ENCODE data around the gene FAM217B. TPM values are rescaled to one million over a fixed set of nuclear protein-coding genes. Genes with fewer than 3 reads are reported as not detected.

The FAM217B gene
- polyA plus RNA-seq, 1 donor from 2014 or later: 15.1 TPM

DNA sequence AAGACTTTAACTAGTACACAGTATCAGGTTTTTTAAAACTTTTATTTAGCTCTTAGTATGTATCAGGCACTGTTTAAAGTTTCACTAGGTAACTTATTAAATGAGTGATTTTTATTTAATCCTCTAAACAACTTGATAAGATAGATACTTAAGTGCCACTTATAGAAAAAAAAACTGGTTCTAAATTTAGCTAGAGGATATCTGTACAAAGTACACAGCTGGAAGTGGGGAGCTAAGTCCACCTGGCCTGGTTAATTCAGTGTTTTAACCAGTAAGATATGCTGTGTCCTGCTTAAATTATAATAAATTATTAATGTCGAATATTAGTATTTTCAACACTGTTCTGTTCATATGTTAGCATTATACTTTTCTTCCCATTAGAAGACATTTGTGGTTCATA lies 44.3 kb upstream of the FAM217B start:
- Histone ChIP-seq H4K20me1 (ENCODE audit: insufficient read depth) (no peaks in the 10 kb centered on the region), H3K9me3 (ENCODE audit: low read length) (no peaks in the 10 kb centered on the region), H2AFZ (ENCODE audit: low read depth, low read length) (no peak overlapping the region), H3F3A (ENCODE audit: insufficient read depth, low read length, poor library complexity, severe bottlenecking) (no peaks in the 10 kb centered on the region), H3K9ac (ENCODE audit: low read length) (no peak overlapping the region), H3K27me3 (ENCODE audit: insufficient read depth, low read depth, low read length) (no peaks in the 10 kb centered on the region), H3K4me2 (ENCODE audit: low read length) (no peak overlapping the region), H3K79me2 (replicated peaks; ENCODE audit: insufficient read depth, low read length) (no peaks in the 10 kb centered on the region), H3K27ac (ENCODE audit: low read length) (no peak overlapping the region), H3K9me2 (ENCODE audit: insufficient read depth, low read length) (no peaks in the 10 kb centered on the region), H3K4me3 (ENCODE audit: low read length) (no peak overlapping the region), H3K36me3 (ENCODE audit: insufficient read depth, low read length) (no peaks in the 10 kb centered on the region)
- TF ChIP-seq RAD21 (conservative IDR thresholded peaks at IDR 0.05): no peak
- TF ChIP-seq MXI1 (conservative IDR thresholded peaks at IDR 0.05; ENCODE audit: poor library complexity, severe bottlenecking): no peak
- TF ChIP-seq, protein P1, sequence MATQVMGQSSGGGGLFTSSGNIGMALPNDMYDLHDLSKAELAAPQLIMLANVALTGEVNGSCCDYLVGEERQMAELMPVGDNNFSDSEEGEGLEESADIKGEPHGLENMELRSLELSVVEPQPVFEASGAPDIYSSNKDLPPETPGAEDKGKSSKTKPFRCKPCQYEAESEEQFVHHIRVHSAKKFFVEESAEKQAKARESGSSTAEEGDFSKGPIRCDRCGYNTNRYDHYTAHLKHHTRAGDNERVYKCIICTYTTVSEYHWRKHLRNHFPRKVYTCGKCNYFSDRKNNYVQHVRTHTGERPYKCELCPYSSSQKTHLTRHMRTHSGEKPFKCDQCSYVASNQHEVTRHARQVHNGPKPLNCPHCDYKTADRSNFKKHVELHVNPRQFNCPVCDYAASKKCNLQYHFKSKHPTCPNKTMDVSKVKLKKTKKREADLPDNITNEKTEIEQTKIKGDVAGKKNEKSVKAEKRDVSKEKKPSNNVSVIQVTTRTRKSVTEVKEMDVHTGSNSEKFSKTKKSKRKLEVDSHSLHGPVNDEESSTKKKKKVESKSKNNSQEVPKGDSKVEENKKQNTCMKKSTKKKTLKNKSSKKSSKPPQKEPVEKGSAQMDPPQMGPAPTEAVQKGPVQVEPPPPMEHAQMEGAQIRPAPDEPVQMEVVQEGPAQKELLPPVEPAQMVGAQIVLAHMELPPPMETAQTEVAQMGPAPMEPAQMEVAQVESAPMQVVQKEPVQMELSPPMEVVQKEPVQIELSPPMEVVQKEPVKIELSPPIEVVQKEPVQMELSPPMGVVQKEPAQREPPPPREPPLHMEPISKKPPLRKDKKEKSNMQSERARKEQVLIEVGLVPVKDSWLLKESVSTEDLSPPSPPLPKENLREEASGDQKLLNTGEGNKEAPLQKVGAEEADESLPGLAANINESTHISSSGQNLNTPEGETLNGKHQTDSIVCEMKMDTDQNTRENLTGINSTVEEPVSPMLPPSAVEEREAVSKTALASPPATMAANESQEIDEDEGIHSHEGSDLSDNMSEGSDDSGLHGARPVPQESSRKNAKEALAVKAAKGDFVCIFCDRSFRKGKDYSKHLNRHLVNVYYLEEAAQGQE (IDR thresholded peaks at IDR 0.05; ENCODE audit: borderline replicate concordance): no peak

DNA sequence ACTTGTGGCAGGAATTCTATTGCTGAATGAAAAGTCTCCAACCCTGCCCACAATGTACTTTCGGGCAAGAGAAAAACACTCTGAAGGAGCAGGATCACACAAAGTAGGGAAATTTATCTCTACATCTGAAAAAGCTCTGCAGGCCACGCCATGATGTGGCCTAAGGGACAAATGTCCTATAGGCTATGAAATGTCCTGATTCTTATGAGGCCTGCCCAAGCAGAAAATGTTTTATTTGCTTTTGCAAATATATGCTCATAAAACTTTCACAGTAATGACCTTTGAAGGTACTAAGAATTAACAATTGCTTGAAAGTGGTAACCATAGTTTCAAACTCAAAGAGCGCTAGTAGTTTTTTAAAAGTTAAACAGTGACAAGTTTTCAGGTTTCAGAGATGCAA lies 37.7 kb upstream of the FAM217B start:
- H3K9me3 ChIP-seq (ENCODE audit: low read length): no peaks in the 10 kb centered on the region
- H3K9ac ChIP-seq (ENCODE audit: low read length): no peak overlapping the region
- H3K27me3 ChIP-seq (ENCODE audit: insufficient read depth, low read depth, low read length): no peaks in the 10 kb centered on the region
- H3K27ac ChIP-seq (ENCODE audit: low read length): no peak overlapping the region
- no peaks in the 10 kb centered on the region for H3K9me2 ChIP-seq (ENCODE audit: insufficient read depth, low read length)
- no peaks in the 10 kb centered on the region for H3F3A ChIP-seq (ENCODE audit: insufficient read depth, low read length, poor library complexity, severe bottlenecking)
- no peaks in the 10 kb centered on the region for H4K20me1 ChIP-seq (ENCODE audit: insufficient read depth)
- no peaks in the 10 kb centered on the region for H3K79me2 ChIP-seq (replicated peaks; ENCODE audit: insufficient read depth, low read length)
- no peak overlapping the region for H3K4me2 ChIP-seq (ENCODE audit: low read length)
- H3K36me3 ChIP-seq (ENCODE audit: insufficient read depth, low read length): no peaks in the 10 kb centered on the region
- no peak overlapping the region for H2AFZ ChIP-seq (ENCODE audit: low read depth, low read length)
- no peak for TF ChIP-seq TAF1 (IDR thresholded peaks at IDR 0.05; ENCODE audit: low read depth)
- no peak for TF ChIP-seq POLR2AphosphoS5 (IDR thresholded peaks at IDR 0.05)
- TF ChIP-seq, protein P1 (IDR thresholded peaks at IDR 0.05; ENCODE audit: borderline replicate concordance): no peak
- TF ChIP-seq RAD21 (conservative IDR thresholded peaks at IDR 0.05): no peak
- no peak for TF ChIP-seq EP300 (conservative IDR thresholded peaks at IDR 0.05; ENCODE audit: poor library complexity, severe bottlenecking)
- TF ChIP-seq, protein P2, sequence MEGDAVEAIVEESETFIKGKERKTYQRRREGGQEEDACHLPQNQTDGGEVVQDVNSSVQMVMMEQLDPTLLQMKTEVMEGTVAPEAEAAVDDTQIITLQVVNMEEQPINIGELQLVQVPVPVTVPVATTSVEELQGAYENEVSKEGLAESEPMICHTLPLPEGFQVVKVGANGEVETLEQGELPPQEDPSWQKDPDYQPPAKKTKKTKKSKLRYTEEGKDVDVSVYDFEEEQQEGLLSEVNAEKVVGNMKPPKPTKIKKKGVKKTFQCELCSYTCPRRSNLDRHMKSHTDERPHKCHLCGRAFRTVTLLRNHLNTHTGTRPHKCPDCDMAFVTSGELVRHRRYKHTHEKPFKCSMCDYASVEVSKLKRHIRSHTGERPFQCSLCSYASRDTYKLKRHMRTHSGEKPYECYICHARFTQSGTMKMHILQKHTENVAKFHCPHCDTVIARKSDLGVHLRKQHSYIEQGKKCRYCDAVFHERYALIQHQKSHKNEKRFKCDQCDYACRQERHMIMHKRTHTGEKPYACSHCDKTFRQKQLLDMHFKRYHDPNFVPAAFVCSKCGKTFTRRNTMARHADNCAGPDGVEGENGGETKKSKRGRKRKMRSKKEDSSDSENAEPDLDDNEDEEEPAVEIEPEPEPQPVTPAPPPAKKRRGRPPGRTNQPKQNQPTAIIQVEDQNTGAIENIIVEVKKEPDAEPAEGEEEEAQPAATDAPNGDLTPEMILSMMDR (IDR thresholded peaks at IDR 0.05; ENCODE audit: poor library complexity, severe bottlenecking): no peak
- no peak for TF ChIP-seq MXI1 (conservative IDR thresholded peaks at IDR 0.05; ENCODE audit: poor library complexity, severe bottlenecking)
- no peak for TF ChIP-seq EZH2 (IDR thresholded peaks at IDR 0.05; ENCODE audit: borderline replicate concordance, insufficient read depth, low read length, poor library complexity, severe bottlenecking)
- H3K4me3 ChIP-seq (ENCODE audit: low read length): no peak overlapping the region
